ENCODE results near the gene MAGI3. TPM values are rescaled to one million over a fixed set of nuclear protein-coding genes. Genes with fewer than 3 reads are reported as not detected.

The MAGI3 gene
- total and polyA plus RNA-seq, 2 donors (not counting 1 experiment from before 2014, with no cell fraction given) = 0.30 to 0.67 TPM

DNA sequence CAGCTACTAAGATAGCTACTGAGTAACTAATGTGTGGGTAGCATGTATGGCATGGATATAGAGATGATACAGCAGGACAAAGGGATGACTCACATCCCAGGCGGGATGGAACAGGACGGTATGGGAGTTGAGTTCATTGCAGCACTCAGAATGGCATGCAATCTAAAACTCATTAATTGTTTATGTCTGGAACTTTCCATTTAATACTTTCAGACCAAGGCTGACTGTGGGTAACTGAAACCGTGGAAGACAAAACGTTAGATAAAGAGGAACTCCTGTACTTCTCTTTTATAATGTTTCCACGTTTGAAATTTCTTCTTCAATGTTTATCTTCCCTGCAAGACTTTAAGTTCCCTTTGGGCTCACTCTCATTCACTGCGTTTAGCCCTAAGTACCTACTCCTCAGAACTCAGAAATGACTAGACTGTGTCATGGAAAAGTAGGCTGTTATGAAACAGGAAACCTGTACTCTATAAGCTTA, 151.9 kb downstream of the MAGI3 start:
- Mint-ChIP-seq H3K27me3 (no peaks in the 10 kb centered on the region), H3K27ac (no peak overlapping the region)
- no peak overlapping the region for H3K4me2 ChIP-seq (replicated peaks; ENCODE audit: low read depth, low read length, poor library complexity, severe bottlenecking)

GRCh38 chr1:113543110-113543509, 152.8 kb downstream of the MAGI3 start:
- POLR2A ChIA-PET = no interaction called here
- Mint-ChIP-seq H3K9me3 (ENCODE audit: insufficient read depth) (no peaks in the 10 kb centered on the region), H3K4me1 (no peaks in the 10 kb centered on the region), H3K27me3 (no peaks in the 10 kb centered on the region), H3K27ac (no peak overlapping the region), H3K4me3 (no peak overlapping the region)
- H3K27me3 ChIP-seq (replicated peaks in 1 of 4; ENCODE audit: control extremely low read depth in 1 of 4, control insufficient read depth in 3 of 4, insufficient read depth in 4 of 4, low read length in 3 of 4) = no peaks in the 10 kb centered on the region
- H4K20me1 ChIP-seq (ENCODE audit: control insufficient read depth, insufficient read depth, low read length, poor library complexity, severe bottlenecking) = no peaks in the 10 kb centered on the region
- H3K79me2 ChIP-seq (ENCODE audit: control insufficient read depth, insufficient read depth, low read length) = no peaks in the 10 kb centered on the region
- no peak for DNase-seq
- no peak overlapping the region for H2AFZ ChIP-seq (ENCODE audit: insufficient read depth, low read depth, low read length, poor library complexity, severe bottlenecking)
- no peak for ATAC-seq (ENCODE audit: low read depth)
- no peaks in the 10 kb centered on the region for H3K36me3 ChIP-seq (replicated peaks in 1 of 2; ENCODE audit: control extremely low read depth in 1 of 2, control insufficient read depth in 1 of 2, extremely low read depth in 1 of 2, insufficient read depth in 2 of 2, low read length in 1 of 2)
- H3K9ac ChIP-seq (ENCODE audit: low read length) = no peak overlapping the region
- TF ChIP-seq CTCF (IDR thresholded peaks at IDR 0.05) = no peak
- TF ChIP-seq EZH2 (IDR thresholded peaks at IDR 0.05; ENCODE audit: borderline replicate concordance, insufficient read depth, low read depth, low read length, poor library complexity, severe bottlenecking) = no peak
- no peak overlapping the region for H3K4me2 ChIP-seq (replicated peaks; ENCODE audit: low read depth, low read length, poor library complexity, severe bottlenecking)
- intact Hi-C loops (cut with micrococcal nuclease) = no loop called here
- no peaks in the 10 kb centered on the region for H3K9me3 ChIP-seq (ENCODE audit: control extremely low read depth in 1 of 3, control insufficient read depth in 2 of 3, insufficient read depth in 1 of 3, low read length in 2 of 3)
- H3K4me1 ChIP-seq (ENCODE audit: control insufficient read depth in 2 of 2, insufficient read depth in 2 of 2, low read length in 2 of 2) = no peaks in the 10 kb centered on the region
- CTCF ChIA-PET = no interaction called here
- no peak overlapping the region for H3K4me3 ChIP-seq (ENCODE audit: control extremely low read depth in 1 of 5, extremely low read depth in 1 of 5, insufficient read depth in 1 of 5, low read depth in 2 of 5, low read length in 4 of 5)
- WGBS (ENCODE audit: insufficient coverage) = no CpG with 5 or more reads among the region's 1 CpG
- H3K27ac ChIP-seq (ENCODE audit: low read length in 2 of 2) = no peak overlapping the region

More for the DNA sequence above, 151.9 kb downstream of the MAGI3 start:
- TF ChIP-seq EZH2 (IDR thresholded peaks at IDR 0.05; ENCODE audit: borderline replicate concordance, insufficient read depth, low read depth, low read length, poor library complexity, severe bottlenecking) (no peak), CTCF (IDR thresholded peaks at IDR 0.05) (no peak)
- no peak overlapping the region for H3K9ac ChIP-seq (ENCODE audit: low read length)
- no peaks in the 10 kb centered on the region for H4K20me1 ChIP-seq (ENCODE audit: control insufficient read depth, insufficient read depth, low read length, poor library complexity, severe bottlenecking)
- Mint-ChIP-seq H3K9me3 (ENCODE audit: insufficient read depth) (no peaks in the 10 kb centered on the region), H3K4me3 (no peak overlapping the region), H3K4me1 (no peaks in the 10 kb centered on the region)
- ChIA-PET POLR2A (no interaction called here), CTCF (no interaction called here)
- no peak for DNase-seq
- no peaks in the 10 kb centered on the region for H3K27me3 ChIP-seq (replicated peaks in 1 of 4; ENCODE audit: control extremely low read depth in 1 of 4, control insufficient read depth in 3 of 4, insufficient read depth in 4 of 4, low read length in 3 of 4)
- H2AFZ ChIP-seq (ENCODE audit: insufficient read depth, low read depth, low read length, poor library complexity, severe bottlenecking) = no peak overlapping the region
- 100% methylated on average over 1 of the region's 6 CpGs for WGBS (ENCODE audit: insufficient coverage)
- intact Hi-C loops (cut with micrococcal nuclease) = no loop called here
- no peaks in the 10 kb centered on the region for H3K9me3 ChIP-seq (ENCODE audit: control extremely low read depth in 1 of 3, control insufficient read depth in 2 of 3, insufficient read depth in 1 of 3, low read length in 2 of 3)
- no peak overlapping the region for H3K27ac ChIP-seq (ENCODE audit: low read length in 2 of 2)
- H3K36me3 ChIP-seq (replicated peaks in 1 of 2; ENCODE audit: control extremely low read depth in 1 of 2, control insufficient read depth in 1 of 2, extremely low read depth in 1 of 2, insufficient read depth in 2 of 2, low read length in 1 of 2) = no peaks in the 10 kb centered on the region
- H3K79me2 ChIP-seq (ENCODE audit: control insufficient read depth, insufficient read depth, low read length) = no peaks in the 10 kb centered on the region
- H3K4me3 ChIP-seq (ENCODE audit: control extremely low read depth in 1 of 5, extremely low read depth in 1 of 5, insufficient read depth in 1 of 5, low read depth in 2 of 5, low read length in 4 of 5) = no peak overlapping the region
- H3K4me1 ChIP-seq (ENCODE audit: control insufficient read depth in 2 of 2, insufficient read depth in 2 of 2, low read length in 2 of 2) = no peaks in the 10 kb centered on the region
- ATAC-seq (ENCODE audit: low read depth) = no peak

Data from B cell (primary cell).